Spleen (tissue), 7 donors: ENCODE results near the gene PSMG4.

Source experiments
- POLR2A ChIP-seq, 3 donors: fragments of 450-650 bp; IDR thresholded peaks; one replicate each; pipeline ENCODE4 v1.5.1; 2017; ENCODE audit warnings: antibody characterized with exemption in 3 of 3, mild to moderate bottlenecking in 1 of 3
- POLR2AphosphoS5 ChIP-seq, 3 donors: sonication (generic); formaldehyde crosslinking; IDR thresholded peaks; one replicate each; pipeline ENCODE4 v1.5.1; 2017; ENCODE audit warnings: antibody characterized with exemption in 3 of 3
- TF ChIP-seq, protein P1 (sequence below), 11 experiments: fragments of 200-600 bp in 7 of 11; fragments of 450-650 bp in 4 of 11; sonication (generic) in 4 of 11; IDR thresholded peaks in 8 of 11; conservative IDR thresholded peaks in 3 of 11; 1 replicate in 7 of 11; 2 replicates in 4 of 11; pipeline versions ENCODE4 v1.4.0 to v1.8.0; 2016 to 2021; ENCODE audit warnings: antibody characterized with exemption in 11 of 11, inconsistent platforms in 4 of 11, mild to moderate bottlenecking in 1 of 11
- donor health status: DM: no; HTN: no; CAD: no; lungs with moderate emphysema.
- donor health status: DM: no; HTN: no; CAD: no.
- donor health status: DM: no; HTN: no; CAD: no.

DNA sequence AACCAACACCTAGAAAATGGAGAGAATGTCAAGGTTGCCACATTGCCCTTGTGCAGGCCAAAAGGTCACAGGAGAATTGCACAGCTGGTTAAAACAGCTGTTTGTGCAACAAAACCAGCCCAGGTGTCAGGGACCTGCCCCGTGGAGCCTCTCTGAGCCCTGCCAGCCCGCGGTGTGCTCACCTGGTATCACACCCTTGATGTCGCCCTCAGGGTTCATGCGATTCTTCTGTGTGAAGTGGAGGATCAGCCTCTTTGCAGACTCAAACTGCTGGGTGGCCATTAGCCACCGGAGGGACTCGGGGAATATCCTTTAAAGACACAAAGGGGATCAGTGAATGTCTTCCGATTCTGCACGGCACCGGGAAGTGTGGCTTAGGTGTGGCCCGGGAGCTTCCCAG is 39.2 kb downstream of the PSMG4 start:
- TF ChIP-seq, protein P1, sequence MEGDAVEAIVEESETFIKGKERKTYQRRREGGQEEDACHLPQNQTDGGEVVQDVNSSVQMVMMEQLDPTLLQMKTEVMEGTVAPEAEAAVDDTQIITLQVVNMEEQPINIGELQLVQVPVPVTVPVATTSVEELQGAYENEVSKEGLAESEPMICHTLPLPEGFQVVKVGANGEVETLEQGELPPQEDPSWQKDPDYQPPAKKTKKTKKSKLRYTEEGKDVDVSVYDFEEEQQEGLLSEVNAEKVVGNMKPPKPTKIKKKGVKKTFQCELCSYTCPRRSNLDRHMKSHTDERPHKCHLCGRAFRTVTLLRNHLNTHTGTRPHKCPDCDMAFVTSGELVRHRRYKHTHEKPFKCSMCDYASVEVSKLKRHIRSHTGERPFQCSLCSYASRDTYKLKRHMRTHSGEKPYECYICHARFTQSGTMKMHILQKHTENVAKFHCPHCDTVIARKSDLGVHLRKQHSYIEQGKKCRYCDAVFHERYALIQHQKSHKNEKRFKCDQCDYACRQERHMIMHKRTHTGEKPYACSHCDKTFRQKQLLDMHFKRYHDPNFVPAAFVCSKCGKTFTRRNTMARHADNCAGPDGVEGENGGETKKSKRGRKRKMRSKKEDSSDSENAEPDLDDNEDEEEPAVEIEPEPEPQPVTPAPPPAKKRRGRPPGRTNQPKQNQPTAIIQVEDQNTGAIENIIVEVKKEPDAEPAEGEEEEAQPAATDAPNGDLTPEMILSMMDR (IDR thresholded peaks at IDR 0.05 in 8 of 11, conservative IDR thresholded peaks at IDR 0.05 in 3 of 11): no peak
- no peak for TF ChIP-seq POLR2A (IDR thresholded peaks at IDR 0.05)
- no peak for TF ChIP-seq POLR2AphosphoS5 (IDR thresholded peaks at IDR 0.05)
